Thyroid gland (tissue), 4 donors: ENCODE results near the gene FKBP7. TPM values are rescaled to one million over a fixed set of nuclear protein-coding genes. Genes with fewer than 3 reads are reported as not detected.

Experiments
- DNase-seq, 2 donors: peaks; one replicate each; pipeline ENCODE4 v3.0.0-alpha.2; 2019
- H3K27ac ChIP-seq, 3 donors: fragments of 200-600 bp; sonication (generic); 1 replicate in 2 of 3; 2 replicates in 1 of 3; pipeline ENCODE4 v1.5.1; 2016 to 2019; ENCODE audit warnings: mild to moderate bottlenecking in 1 of 3, moderate library complexity in 1 of 3
- H3K27me3 ChIP-seq: fragments of 200-600 bp; sonication (generic); one replicate; pipeline ENCODE4 v1.5.1; 2019
- H3K36me3 ChIP-seq, 2 donors: fragments of 200-600 bp; sonication (generic); one replicate each; pipeline ENCODE4 v1.5.1; 2016 to 2019
- H3K4me1 ChIP-seq, 2 donors: fragments of 200-600 bp; sonication (generic); one replicate each; pipeline ENCODE4 v1.5.1; 2017 to 2019
- H3K4me3 ChIP-seq, 3 donors: fragments of 200-600 bp; sonication (generic); replicated peaks in 1 of 3; 1 replicate in 2 of 3; 2 replicates in 1 of 3; pipeline ENCODE4 v1.5.1; 2016; ENCODE audit warnings: mild to moderate bottlenecking in 1 of 3
- H3K9me3 ChIP-seq: fragments of 200-600 bp; sonication (generic); one replicate; pipeline ENCODE4 v1.5.1; 2017
- CTCF ChIP-seq, 6 experiments: fragments of 200-600 bp in 3 of 6; fragments of 450-650 bp in 3 of 6; sonication (generic) in 3 of 6; IDR thresholded peaks; one replicate each; pipeline ENCODE4 v1.5.1; 2016 to 2019; ENCODE audit warnings: antibody characterized with exemption in 6 of 6, mild to moderate bottlenecking in 2 of 6, inconsistent platforms in 1 of 6, moderate library complexity in 1 of 6
- POLR2A ChIP-seq, 2 donors: fragments of 450-650 bp; IDR thresholded peaks; one replicate each; pipeline ENCODE4 v1.6.1; 2017; ENCODE audit warnings: antibody characterized with exemption in 2 of 2, mild to moderate bottlenecking in 2 of 2, moderate library complexity in 1 of 2
- WGBS, 2 donors: methylation state at CpG; one replicate each; pipeline ENCODE4 v1.1.5; 2017; 5-methylcytosine and 5-hydroxymethylcytosine counted together
- intact Hi-C: fragments of 100-400 bp; cut with DNase I; formaldehyde crosslinking; loops from one replicate; pipeline ENCODE4 v1.15.1; 2023
- total RNA-seq, 4 donors: library from RNA; depleted of rRNA; stranded (reverse); fragments of >200 nt; gene quantifications; one replicate each; pipeline ENCODE4 v1.2.3, GENCODE V29; 2016

Gene FKBP7
- total RNA-seq, 4 donors from 2014 or later, result 10.0 to 22.4 (median 16.5) TPM

GRCh38 chr2:178469219-178469849 is 9.1 kb downstream of the FKBP7 start:
- intact Hi-C loops, result no loop called here
- no peak overlapping the region for H3K4me3 ChIP-seq
- H3K9me3 ChIP-seq, result no peaks in the 10 kb centered on the region
- no peaks in the 10 kb centered on the region for H3K36me3 ChIP-seq
- 92 to 93% methylated on average over 7 of the region's 7 CpGs for WGBS, 2 donors
- no peaks in the 10 kb centered on the region for H3K4me1 ChIP-seq
- H3K27me3 ChIP-seq, result no peaks in the 10 kb centered on the region
- TF ChIP-seq POLR2A (IDR thresholded peaks at IDR 0.05) (no peak), CTCF (IDR thresholded peaks at IDR 0.05) (no peak)
- no peak for DNase-seq
- no peak overlapping the region for H3K27ac ChIP-seq

GRCh38 chr2:178457390-178457886 is 21.0 kb downstream of the FKBP7 start:
- TF ChIP-seq POLR2A (IDR thresholded peaks at IDR 0.05) (no peak), CTCF (IDR thresholded peaks at IDR 0.05) (no peak)
- no peaks in the 10 kb centered on the region for H3K9me3 ChIP-seq
- no peak overlapping the region for H3K4me3 ChIP-seq
- 86 to 93% methylated on average over 11 of the region's 11 CpGs for WGBS, 2 donors
- intact Hi-C loops, result no loop called here
- no peaks in the 10 kb centered on the region for H3K36me3 ChIP-seq
- no peaks in the 10 kb centered on the region for H3K4me1 ChIP-seq
- no peak overlapping the region for H3K27ac ChIP-seq
- DNase-seq, result no peak
- H3K27me3 ChIP-seq, result no peaks in the 10 kb centered on the region

DNA sequence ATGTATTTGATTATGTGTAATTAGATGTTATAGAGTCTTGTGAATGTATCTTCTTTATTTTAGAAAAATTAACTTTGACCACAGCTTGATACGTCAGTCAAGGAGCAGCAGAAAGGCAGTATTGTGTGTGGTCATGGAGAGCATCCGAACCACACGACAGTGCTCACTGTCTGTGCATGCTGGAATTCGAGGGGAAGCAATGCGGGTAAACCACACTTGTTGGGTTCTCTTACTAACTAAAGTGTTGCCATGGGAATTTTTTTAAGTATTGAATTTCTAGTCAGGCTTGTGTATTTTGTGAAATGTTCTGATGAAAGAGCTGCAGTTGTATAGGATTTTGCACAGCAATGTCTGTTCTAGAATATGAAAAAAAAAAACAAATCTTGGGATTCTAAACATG is 22.5 kb downstream of the FKBP7 start:
- Histone ChIP-seq H3K9me3 (no peaks in the 10 kb centered on the region), H3K27me3 (no peaks in the 10 kb centered on the region), H3K4me1 (peaks cover 0 to 5% of the 10 kb centered on the region in 2 donors), H3K36me3 (no peaks in the 10 kb centered on the region), H3K4me3 (no peak overlapping the region), H3K27ac (no peak overlapping the region)
- TF ChIP-seq CTCF (IDR thresholded peaks at IDR 0.05) (no peak), POLR2A (IDR thresholded peaks at IDR 0.05) (no peak)
- intact Hi-C loops, result no loop called here
- 91 to 92% methylated on average over 5 of the region's 5 CpGs for WGBS, 2 donors
- DNase-seq, result no peak

DNA sequence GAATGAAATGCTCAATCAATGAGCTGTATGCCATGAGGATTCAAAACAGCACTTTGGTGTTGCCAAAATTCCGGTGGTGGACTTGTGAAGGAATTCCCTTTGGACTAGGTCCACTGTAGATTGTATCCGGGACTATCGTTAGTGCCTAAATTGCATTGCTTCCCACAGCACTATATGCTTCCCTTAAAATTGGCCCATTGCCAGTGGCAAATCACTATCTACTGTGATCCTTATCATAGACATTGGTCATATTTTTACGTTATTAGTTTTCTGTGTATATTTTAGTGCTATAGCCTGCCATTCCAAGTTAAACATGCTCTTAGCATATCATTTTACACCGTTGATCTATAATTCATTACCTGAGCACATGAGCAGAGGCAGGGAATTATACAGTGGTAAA is 25.5 kb downstream of the FKBP7 start:
- DNase-seq, result no peak
- 73 to 74% methylated on average over 5 of the region's 5 CpGs for WGBS, 2 donors
- TF ChIP-seq POLR2A (IDR thresholded peaks at IDR 0.05), result no peak
- TF ChIP-seq CTCF (IDR thresholded peaks at IDR 0.05), result no peak
- Histone ChIP-seq H3K36me3 (no peaks in the 10 kb centered on the region), H3K4me1 (peaks cover 11 to 20% of the 10 kb centered on the region in 2 donors), H3K27ac (no peak overlapping the region), H3K27me3 (no peaks in the 10 kb centered on the region), H3K9me3 (no peaks in the 10 kb centered on the region), H3K4me3 (no peak overlapping the region)
- intact Hi-C loops, result no loop called here

DNA sequence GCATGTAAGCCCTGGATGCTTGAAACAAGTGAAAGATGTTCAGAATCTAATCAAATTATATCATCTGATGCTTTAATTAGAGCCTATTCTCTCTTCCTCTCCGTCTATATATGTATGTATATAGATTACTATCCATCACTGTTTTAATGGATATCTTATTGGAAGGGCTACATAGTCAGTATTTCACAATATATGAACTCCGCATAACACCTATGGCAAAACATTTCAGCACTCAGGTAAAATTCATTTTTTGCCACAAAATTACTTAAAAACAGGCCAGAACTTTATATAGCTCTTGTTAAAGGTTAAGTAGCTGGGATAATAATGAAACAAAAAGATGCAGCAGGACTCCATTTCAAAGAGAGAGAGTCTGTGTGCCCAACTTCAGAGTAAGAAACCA is 26.1 kb downstream of the FKBP7 start:
- WGBS, 2 donors, result 96% methylated on average over 2 of the region's 2 CpGs
- Histone ChIP-seq H3K36me3 (no peaks in the 10 kb centered on the region), H3K4me1 (peaks cover 11 to 20% of the 10 kb centered on the region in 2 donors), H3K27ac (no peak overlapping the region), H3K9me3 (no peaks in the 10 kb centered on the region), H3K27me3 (no peaks in the 10 kb centered on the region), H3K4me3 (no peak overlapping the region)
- intact Hi-C loops, result no loop called here
- TF ChIP-seq POLR2A (IDR thresholded peaks at IDR 0.05) (no peak), CTCF (IDR thresholded peaks at IDR 0.05) (no peak)
- DNase-seq, result no peak
